SH-SY5Y (cell line): ENCODE measurements around the gene ADM.

Experiments
- GATA2 ChIP-seq: IDR thresholded peaks from 2 replicates; pipeline ENCODE4 v1.6.1; 2011; ENCODE audit warnings: mild to moderate bottlenecking, low read depth, low read length
- GATA3 ChIP-seq: IDR thresholded peaks from 2 replicates; pipeline ENCODE4 v1.6.1; 2011; ENCODE audit warnings: low read depth, mild to moderate bottlenecking, low read length, moderate library complexity

ADM gene

GRCh38 chr11:10324474-10324873 lies 19.6 kb downstream of the ADM start:
- TF ChIP-seq GATA3 (no peak), GATA2 (no peak)

- TF ChIP-seq GATA2 (no peak), GATA3 (no peak)
Observed at GRCh38 chr11:10325277-10326011, 20.6 kb downstream of the ADM start.

GRCh38 chr11:10326012-10326964 lies 21.4 kb downstream of the ADM start:
- no peak for TF ChIP-seq GATA2

- TF ChIP-seq GATA3 (no peak), GATA2 (no peak)
Observed at GRCh38 chr11:10327254-10327653, 22.4 kb downstream of the ADM start.

GRCh38 chr11:10328314-10329098 lies 23.6 kb downstream of the ADM start:
- TF ChIP-seq GATA2 (no peak), GATA3 (no peak)

- TF ChIP-seq GATA2 (no peak), GATA3 (no peak)
Observed at GRCh38 chr11:10329356-10329755, 24.5 kb downstream of the ADM start.

- TF ChIP-seq GATA3 (no peak), GATA2 (no peak)
Observed at GRCh38 chr11:10329935-10330334, 25.1 kb downstream of the ADM start.

GRCh38 chr11:10331548-10332289 lies 26.8 kb downstream of the ADM start:
- TF ChIP-seq GATA2: no peak
- no peak for TF ChIP-seq GATA3

GRCh38 chr11:10333490-10333889 lies 28.6 kb downstream of the ADM start:
- TF ChIP-seq GATA2 (no peak), GATA3 (no peak)

- TF ChIP-seq GATA3 (no peak), GATA2 (no peak)
Observed at GRCh38 chr11:10338287-10338686, 33.4 kb downstream of the ADM start.

- TF ChIP-seq GATA2: no peak
- no peak for TF ChIP-seq GATA3
Observed at GRCh38 chr11:10348650-10349280, 43.9 kb downstream of the ADM start.

- no peak for TF ChIP-seq GATA3
- TF ChIP-seq GATA2: no peak
Observed at GRCh38 chr11:10349281-10349665, 44.4 kb downstream of the ADM start.

- TF ChIP-seq GATA2 (no peak), GATA3 (no peak)
Observed at GRCh38 chr11:10349806-10350205, 44.9 kb downstream of the ADM start.
